ENCODE data around the gene SPARC.

DNA sequence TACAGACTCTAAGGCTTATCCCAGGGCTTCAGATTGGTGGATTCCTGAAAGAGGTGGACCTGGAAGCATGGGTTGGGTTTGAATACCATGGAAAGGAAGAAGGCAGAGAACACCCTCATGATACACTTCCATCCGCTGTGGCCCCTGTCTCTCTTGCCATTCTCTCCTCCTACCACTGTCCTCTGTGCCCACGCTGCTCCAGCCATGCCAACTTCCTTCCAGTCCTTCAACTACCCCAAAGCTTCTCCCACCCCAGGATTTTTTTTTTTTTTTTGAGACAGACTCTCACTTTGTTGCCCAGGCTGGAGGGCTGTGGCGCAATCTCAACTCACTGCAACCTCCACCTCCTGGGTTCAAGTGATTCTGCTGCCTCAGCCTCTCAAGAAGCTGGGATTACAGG lies 1.7 kb upstream of the SPARC start:
- TF ChIP-seq CTCF (optimal IDR thresholded peaks at IDR 0.05 in 1 of 3, IDR thresholded peaks at IDR 0.05 in 1 of 3, conservative IDR thresholded peaks at IDR 0.05 in 1 of 3; ENCODE audit: extremely low read depth in 1 of 3, insufficient read depth in 2 of 3, low read length in 3 of 3) (no peak), EZH2 (IDR thresholded peaks at IDR 0.05; ENCODE audit: low read length) (no peak)

Measured in keratinocyte (primary cell).